Lower lobe of right lung (tissue), 2 donors: ENCODE data around the gene ASAH2B. TPM values are rescaled to one million over a fixed set of nuclear protein-coding genes. Genes with fewer than 3 reads are reported as not detected.
"Not testable (repeated sequence)": the region's sequence is repeated elsewhere in the genome, so short reads cannot be mapped to it uniquely, and the experiment has no call there.

Experiments used
- ATAC-seq, 2 donors: fragments of 200-7000 bp; cut with Tn5 transposase; one replicate each; pipeline ENCODE4 v1.9.1; 2020 to 2022; ENCODE audit warnings: mild to moderate bottlenecking in 2 of 2, moderate library complexity in 2 of 2
- DNase-seq: peaks from one replicate; pipeline ENCODE4 v3.0.0-alpha.2; 2020
- H3K27ac ChIP-seq: fragments of 200-600 bp; one replicate; pipeline ENCODE4 v1.8.0; 2022
- H3K27me3 ChIP-seq: fragments of 200-600 bp; one replicate; pipeline ENCODE4 v1.8.0; 2022; ENCODE audit warnings: low read depth
- H3K36me3 ChIP-seq: fragments of 200-600 bp; one replicate; pipeline ENCODE4 v1.8.0; 2022; ENCODE audit warnings: mild to moderate bottlenecking
- H3K4me1 ChIP-seq: fragments of 200-600 bp; one replicate; pipeline ENCODE4 v1.8.0; 2022
- H3K4me3 ChIP-seq: fragments of 200-600 bp; one replicate; pipeline ENCODE4 v1.8.0; 2022; ENCODE audit warnings: mild to moderate bottlenecking
- H3K9me3 ChIP-seq: fragments of 200-600 bp; one replicate; pipeline ENCODE4 v1.8.0; 2022
- CTCF ChIP-seq: fragments of 200-600 bp; IDR thresholded peaks from one replicate; pipeline ENCODE4 v1.8.0; 2022; ENCODE audit warnings: antibody characterized with exemption, mild to moderate bottlenecking
- intact Hi-C: fragments of 100-400 bp; cut with DNase I; formaldehyde crosslinking; loops from one replicate; pipeline ENCODE4 v1.11.0; 2022
- total RNA-seq: library from RNA; stranded (reverse); fragmentation: NEBNext Ultra II Directional; extraction: Animal tissue kit (Norgen Biotek cat#: 25700); gene quantifications from one replicate; pipeline ENCODE4 v1.2.1, GENCODE V29; 2021
- donor health status: DM: no; HTN: yes; CAD: no; lungs with severe emphysema.

Gene ASAH2B
- total RNA-seq, 1 donor from 2014 or later: 4.5 TPM

GRCh38 chr10:50740293-50740648 is 535 bp downstream of the ASAH2B start:
- Histone ChIP-seq H3K4me3 (peak overlapping the region; percentile 75), H3K27ac (peak overlapping the region; percentile 81), H3K27me3 (no peaks in the 10 kb centered on the region), H3K9me3 (no peaks in the 10 kb centered on the region), H3K36me3 (no peaks in the 10 kb centered on the region), H3K4me1 (peaks cover 7% of the 10 kb centered on the region)
- no peak for DNase-seq
- ATAC-seq: peak; percentile 29 to 52
- no peak for TF ChIP-seq CTCF
- intact Hi-C loops: no loop called here

- DNase-seq, H3K27ac ChIP-seq, H3K36me3 ChIP-seq, intact Hi-C loops, H3K4me3 ChIP-seq, H3K9me3 ChIP-seq, H3K4me1 ChIP-seq, H3K27me3 ChIP-seq, ATAC-seq: not testable (repeated sequence)
Observed at GRCh38 chr10:50742820-50743219, 3.1 kb downstream of the ASAH2B start.

GRCh38 chr10:50766774-50767513 is 27.2 kb downstream of the ASAH2B start:
- ATAC-seq, intact Hi-C loops, H3K4me3 ChIP-seq: not testable (repeated sequence)

GRCh38 chr10:50772042-50772441 is 32.3 kb downstream of the ASAH2B start:
- H3K4me3 ChIP-seq, H3K27me3 ChIP-seq, intact Hi-C loops, DNase-seq, H3K9me3 ChIP-seq, H3K36me3 ChIP-seq, H3K27ac ChIP-seq, H3K4me1 ChIP-seq: not testable (repeated sequence)
- peak; percentile 54 to 72 for ATAC-seq

More at GRCh38 chr10:50766774-50767513, 27.2 kb downstream of the ASAH2B start:
- not testable (repeated sequence) for H3K9me3 ChIP-seq, H3K4me1 ChIP-seq, H3K27ac ChIP-seq, DNase-seq, H3K36me3 ChIP-seq, H3K27me3 ChIP-seq

GRCh38 chr10:50774868-50775267 is 35.1 kb downstream of the ASAH2B start:
- H3K4me1 ChIP-seq, H3K9me3 ChIP-seq, H3K4me3 ChIP-seq, H3K27ac ChIP-seq, ATAC-seq, H3K36me3 ChIP-seq, H3K27me3 ChIP-seq, DNase-seq, intact Hi-C loops: not testable (repeated sequence)

GRCh38 chr10:50780036-50780435 is 40.3 kb downstream of the ASAH2B start:
- H3K4me1 ChIP-seq, DNase-seq, intact Hi-C loops, H3K27me3 ChIP-seq, H3K9me3 ChIP-seq, H3K27ac ChIP-seq, H3K36me3 ChIP-seq, H3K4me3 ChIP-seq, ATAC-seq: not testable (repeated sequence)

GRCh38 chr10:50782017-50782416 is 42.3 kb downstream of the ASAH2B start:
- intact Hi-C loops, H3K36me3 ChIP-seq, H3K27ac ChIP-seq: not testable (repeated sequence)

GRCh38 chr10:50787962-50788361 is 48.2 kb downstream of the ASAH2B start:
- ATAC-seq, H3K9me3 ChIP-seq, H3K36me3 ChIP-seq, H3K4me3 ChIP-seq, H3K27ac ChIP-seq, intact Hi-C loops, H3K4me1 ChIP-seq, H3K27me3 ChIP-seq: not testable (repeated sequence)
- DNase-seq: peak; percentile 45

More at GRCh38 chr10:50782017-50782416, 42.3 kb downstream of the ASAH2B start:
- H3K27me3 ChIP-seq, H3K9me3 ChIP-seq, DNase-seq, H3K4me3 ChIP-seq, H3K4me1 ChIP-seq, ATAC-seq: not testable (repeated sequence)

- H3K4me3 ChIP-seq: no peak overlapping the region
- no peaks in the 10 kb centered on the region for H3K4me1 ChIP-seq
- H3K9me3 ChIP-seq: no peaks in the 10 kb centered on the region
- DNase-seq (no peak), ATAC-seq (peak; percentile 73 to 79)
- H3K36me3 ChIP-seq: no peaks in the 10 kb centered on the region
- TF ChIP-seq CTCF: peak; percentile 39
- no peaks in the 10 kb centered on the region for H3K27me3 ChIP-seq
- intact Hi-C loops: no loop called here
- H3K27ac ChIP-seq: no peak overlapping the region
Observed at GRCh38 chr10:50788951-50789945, 49.5 kb downstream of the ASAH2B start.
